Panc1 (cell line): ENCODE measurements around the gene PAX5. TPM values are rescaled to one million over a fixed set of nuclear protein-coding genes. Genes with fewer than 3 reads are reported as not detected.

Experiments
- ATAC-seq: fragments of 200-7000 bp; cut with Tn5 transposase; 2 replicates; pipeline ENCODE4 v1.9.1; 2020; ENCODE audit warnings: mild to moderate bottlenecking, moderate library complexity
- BruUV-seq: library from RNA; stranded (reverse); fragments of 400-500 nt; replicated peaks from 2 replicates; lab custom pipeline; 2021; lab: Mats Ljungman, UMichigan
- CTCF ChIA-PET: fragments of 300-600 bp; sonication (Branson Sonifier 250); formaldehyde crosslinking; loops from one replicate; lab custom pipeline; 2022; ENCODE audit warnings: antibody characterized with exemption; lab: Charles Lee
- POLR2A ChIA-PET: fragments of 300-600 bp; sonication (Branson Sonifier 250); formaldehyde crosslinking; loops from one replicate; lab custom pipeline; 2022; ENCODE audit warnings: antibody characterized with exemption; lab: Charles Lee
- DNase-seq: peaks from one replicate; pipeline ENCODE4 v3.0.0-alpha.2; 2010; ENCODE audit warnings: low read depth, low spot score
- H3K27ac ChIP-seq: 2 replicates; pipeline ENCODE4 v1.5.1; 2011; ENCODE audit warnings: mild to moderate bottlenecking, low read length, inconsistent platforms
- H3K27me3 ChIP-seq: fragments of 200-500 bp; sonication (Bioruptor generic); 2 replicates; pipeline ENCODE4 v1.6.0; 2014; ENCODE audit warnings: low read length, inconsistent platforms; ENCODE audit not compliant: control insufficient read depth, insufficient read depth
- H3K36me3 ChIP-seq: fragments of 200-500 bp; sonication (Bioruptor generic); 2 replicates; pipeline ENCODE4 v1.5.1; 2014; ENCODE audit warnings: inconsistent platforms, mild to moderate bottlenecking, low read length, moderate library complexity; ENCODE audit not compliant: control insufficient read depth, insufficient read depth
- H3K4me1 ChIP-seq: 2 replicates; pipeline ENCODE4 v1.5.1; 2011; ENCODE audit warnings: inconsistent platforms, mild to moderate bottlenecking, low read length, moderate library complexity; ENCODE audit not compliant: control insufficient read depth, insufficient read depth
- H3K4me3 ChIP-seq, 2 experiments: 2 replicates each; pipeline ENCODE4 v1.5.1; 2011 to 2012; ENCODE audit warnings: low read depth in 2 of 2, low read length in 2 of 2, mild to moderate bottlenecking in 2 of 2, inconsistent platforms in 1 of 2, moderate library complexity in 1 of 2
- H3K9me3 ChIP-seq: fragments of 200-500 bp; sonication (Bioruptor generic); 2 replicates; pipeline ENCODE4 v1.5.1; 2014; ENCODE audit warnings: low read depth, mild to moderate bottlenecking, inconsistent platforms, low read length, moderate library complexity; ENCODE audit not compliant: control insufficient read depth, insufficient read depth
- CTCF ChIP-seq: fragments of 450-650 bp; IDR thresholded peaks from 2 replicates; pipeline ENCODE4 v1.5.1; 2017; ENCODE audit warnings: mild to moderate bottlenecking
- POLR2AphosphoS5 ChIP-seq: IDR thresholded peaks from 2 replicates; pipeline ENCODE4 v1.6.1; 2012; ENCODE audit warnings: mild to moderate bottlenecking, low read depth, low read length, moderate library complexity
- REST ChIP-seq, 2 experiments: IDR thresholded peaks; 2 replicates each; pipeline ENCODE4 v1.6.1; 2011 to 2012; ENCODE audit warnings: low read depth in 2 of 2, control low read depth in 1 of 2, low read length in 1 of 2, mild to moderate bottlenecking in 1 of 2, moderate library complexity in 1 of 2; ENCODE audit not compliant: insufficient read depth in 1 of 2
- SIN3A ChIP-seq: IDR thresholded peaks from 2 replicates; pipeline ENCODE4 v1.6.1; 2012; ENCODE audit warnings: low read depth, mild to moderate bottlenecking, low read length, moderate library complexity, borderline replicate concordance; ENCODE audit not compliant: insufficient read depth
- TCF7L2 ChIP-seq: IDR thresholded peaks from 2 replicates; pipeline ENCODE4 v1.6.1; 2011; ENCODE audit warnings: mild to moderate bottlenecking, low read depth, low read length, inconsistent platforms
- in situ Hi-C: cut with HindIII; loops from 2 replicates; pipeline ENCODE4 v1.10.0; 2016; ENCODE audit warnings: low sequenced_read_pairs, low pct_unique_long_range_greater_than_20kb
- intact Hi-C: fragments of 100-400 bp; cut with micrococcal nuclease; formaldehyde crosslinking; loops from one replicate; pipeline ENCODE4 v1.10.0; 2022; ENCODE audit not compliant: unreplicated experiment
- total RNA-seq: library from RNA; stranded (reverse); gene quantifications from one replicate; pipeline ENCODE4 v1.2.1, GENCODE V29; 2021; ENCODE audit not compliant: unreplicated experiment

Gene PAX5
- total RNA-seq, 1 experiment from 2014 or later, result 0.39 TPM

- 0 out of 2 replicates have a peak, but pooled peaks cover 2% of the 10 kb centered on the region for H3K27me3 ChIP-seq
- DNase-seq, result no peak
- TF ChIP-seq POLR2AphosphoS5 (no peak), SIN3A (no peak), CTCF (no peak), REST (IDR thresholded peaks at IDR 0.05; ENCODE audit: insufficient read depth in 1 of 2, low read depth in 2 of 2, low read length in 1 of 2) (no peak)
- H3K36me3 ChIP-seq, result no peaks in the 10 kb centered on the region
- no TSS peak for BruUV-seq
- ChIA-PET POLR2A (no interaction called here), CTCF (no interaction called here)
- no peaks in the 10 kb centered on the region for H3K9me3 ChIP-seq
- no peak for ATAC-seq
- peaks cover 11% of the 10 kb centered on the region for H3K4me1 ChIP-seq
- intact Hi-C loops (no loop called here), in situ Hi-C loops (no loop called here)
- H3K4me3 ChIP-seq, result no peak overlapping the region
- H3K27ac ChIP-seq, result no peak overlapping the region
These were observed 131.1 kb downstream of the PAX5 start for GRCh38 chr9:36902861-36903524.

- intact Hi-C loops (no loop called here), in situ Hi-C loops (no loop called here)
- CTCF ChIA-PET, result no interaction called here
- POLR2A ChIA-PET, result no interaction called here
- DNase-seq (no peak), ATAC-seq (no peak)
- Histone ChIP-seq H3K9me3 (no peaks in the 10 kb centered on the region), H3K4me1 (peaks cover 11% of the 10 kb centered on the region), H3K36me3 (no peaks in the 10 kb centered on the region), H3K27ac (no peak overlapping the region), H3K4me3 (no peak overlapping the region), H3K27me3 (0 out of 2 replicates have a peak, but pooled peaks cover 2% of the 10 kb centered on the region)
- BruUV-seq, result no TSS peak
- no peak for TF ChIP-seq POLR2AphosphoS5
- no peak for TF ChIP-seq CTCF
- TF ChIP-seq TCF7L2, result no peak
These were observed 131.9 kb downstream of the PAX5 start for GRCh38 chr9:36902080-36902716.
